ENCODE measurements around the gene ZNF563.
A peak's percentile ranks its signal among the peaks of the same experiment; 100 is the strongest.

ZNF563 gene

GRCh38 chr19:12294249-12295158 is 38.9 kb downstream of the ZNF563 start, which contains the start of gene ZNF44:
TSS of gene ZNF44 (minus strand) at chr19:12294883. CDS start at chr19:12294694, 189 bp downstream.
- DNase-seq (ENCODE audit: low spot score), result peak; percentile 96

DNA sequence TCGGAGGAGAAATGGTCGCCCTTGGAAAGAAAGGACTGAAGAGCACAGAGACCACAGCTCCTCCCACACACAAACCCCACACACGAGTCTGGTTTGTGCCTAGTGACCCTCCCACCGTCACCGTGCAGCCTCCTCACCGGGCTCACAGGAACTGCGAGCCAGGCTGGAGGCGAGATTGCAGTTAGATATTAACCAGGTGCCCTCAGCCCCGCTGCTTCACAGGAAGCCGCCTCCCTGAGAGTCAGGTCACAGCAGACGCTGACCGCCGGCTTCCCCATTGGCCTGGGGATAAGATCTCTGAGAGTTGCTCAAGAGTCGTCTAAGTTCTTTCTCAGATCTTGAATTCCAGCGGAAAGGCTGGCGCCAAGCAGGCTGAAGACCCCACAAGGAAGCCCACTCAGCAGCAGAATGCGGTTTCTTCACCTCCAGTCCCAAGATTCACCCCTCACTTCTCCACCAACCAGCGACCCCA is 39.6 kb downstream of the ZNF563 start:
- DNase-seq (ENCODE audit: low spot score), result peak; percentile 65

DNA sequence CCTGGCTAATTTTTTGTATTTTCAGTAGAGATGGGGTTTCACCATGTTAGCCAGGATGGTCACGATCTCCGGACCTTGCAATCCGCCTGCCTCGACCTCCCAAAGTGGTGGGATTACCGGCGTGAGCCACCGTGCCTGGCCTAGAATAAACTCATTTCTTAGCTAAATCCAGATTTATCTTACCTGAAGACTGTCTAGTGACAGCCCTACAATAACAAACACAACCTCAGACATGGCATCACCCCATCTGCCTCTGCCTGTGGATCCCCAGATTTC is 43.7 kb downstream of the ZNF563 start:
- DNase-seq (ENCODE audit: low spot score), result no peak

DNA sequence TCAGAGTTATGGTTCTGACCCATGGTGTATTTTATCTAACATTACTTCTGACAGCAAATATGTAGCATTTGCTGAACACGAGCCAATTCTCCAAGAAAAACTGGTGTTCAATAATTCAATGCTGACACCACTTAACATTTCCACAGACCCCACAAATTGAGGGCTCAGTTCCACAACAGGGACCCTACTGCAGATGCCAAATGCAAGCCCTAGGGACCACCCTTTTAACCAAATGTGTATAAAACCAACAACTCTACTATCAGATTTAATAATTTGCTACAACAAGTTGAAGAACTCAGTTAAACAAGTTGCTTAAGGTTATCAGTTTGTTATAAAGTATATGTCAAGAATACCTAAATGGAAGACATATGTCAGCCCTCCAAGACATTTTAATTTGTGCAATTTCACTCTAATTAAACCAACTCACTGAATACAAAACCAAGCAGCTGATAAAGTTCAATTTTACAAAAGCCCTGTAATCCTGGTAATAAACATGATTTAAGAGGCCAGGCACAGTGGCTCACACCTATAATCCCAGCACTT is 45.4 kb downstream of the ZNF563 start:
- DNase-seq (ENCODE audit: low spot score), result no peak

- no peak for DNase-seq (ENCODE audit: low spot score)
Observed at GRCh38 chr19:12284631-12285030, 48.8 kb downstream of the ZNF563 start.

- DNase-seq (ENCODE audit: low spot score), result no peak
Observed at GRCh38 chr19:12284226-12284625, 49.2 kb downstream of the ZNF563 start.

DNA sequence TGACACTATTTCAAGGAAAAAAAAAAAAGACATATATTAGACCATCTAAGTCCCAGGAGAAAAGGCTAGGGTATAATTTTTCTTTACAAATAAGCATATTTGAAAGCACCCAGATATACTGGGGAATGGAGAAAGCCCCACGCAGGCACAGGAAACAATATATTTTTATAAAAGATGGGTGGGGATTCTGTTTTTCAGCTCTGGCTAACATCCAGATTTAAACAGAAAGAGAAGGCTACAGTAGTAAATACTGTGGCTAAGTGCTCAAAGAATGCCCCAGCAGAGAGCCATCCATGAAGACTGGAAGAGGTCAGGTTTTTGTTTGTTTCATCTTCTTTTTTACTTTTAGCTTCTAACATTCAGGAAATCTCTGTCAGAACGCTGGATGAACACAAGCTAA is 54.7 kb downstream of the ZNF563 start:
- no peak for DNase-seq (ENCODE audit: low spot score)

DNA sequence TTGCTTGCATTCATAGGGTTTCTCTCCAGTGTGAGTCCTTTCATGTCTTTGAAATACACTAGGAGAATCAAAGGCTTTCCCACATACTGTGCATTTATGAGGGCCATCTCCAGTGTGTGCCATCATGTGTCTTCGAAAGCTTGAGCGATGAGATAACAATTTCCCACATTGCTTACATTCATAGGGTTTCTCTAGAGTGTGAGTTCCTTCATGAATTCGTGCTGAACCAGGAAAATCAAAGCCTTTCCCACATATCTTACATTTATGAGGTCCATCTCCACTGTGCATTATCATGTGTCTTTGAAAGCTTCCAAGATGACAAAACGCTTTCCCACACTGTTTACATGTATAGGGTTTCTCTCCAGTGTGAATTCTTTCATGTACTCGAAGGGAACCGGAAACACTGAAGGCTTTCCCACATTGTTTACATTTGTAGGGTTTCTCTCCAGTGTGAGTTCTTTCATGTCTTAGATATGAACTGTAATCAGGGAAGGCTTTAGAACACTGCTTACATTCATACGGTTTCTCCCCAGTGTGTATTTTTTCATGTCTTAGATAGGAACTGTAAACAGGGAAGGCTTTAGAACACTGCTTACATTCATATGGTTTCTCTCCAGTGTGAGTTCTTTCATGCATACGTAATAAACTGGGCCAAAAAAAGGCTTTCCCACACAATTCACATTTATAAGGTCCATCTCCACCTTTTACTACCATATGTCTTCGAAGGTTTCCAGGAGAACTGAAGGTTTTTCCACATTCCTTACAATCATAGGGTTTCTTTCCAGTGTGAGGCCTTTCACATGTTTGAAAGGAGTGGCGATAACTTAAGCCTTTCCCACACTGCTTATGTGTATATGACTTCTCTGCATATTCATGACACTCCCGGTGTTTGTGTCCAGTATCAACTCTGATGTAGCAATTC is 60.2 kb downstream of the ZNF563 start:
- no peak for DNase-seq (ENCODE audit: low spot score)

DNA sequence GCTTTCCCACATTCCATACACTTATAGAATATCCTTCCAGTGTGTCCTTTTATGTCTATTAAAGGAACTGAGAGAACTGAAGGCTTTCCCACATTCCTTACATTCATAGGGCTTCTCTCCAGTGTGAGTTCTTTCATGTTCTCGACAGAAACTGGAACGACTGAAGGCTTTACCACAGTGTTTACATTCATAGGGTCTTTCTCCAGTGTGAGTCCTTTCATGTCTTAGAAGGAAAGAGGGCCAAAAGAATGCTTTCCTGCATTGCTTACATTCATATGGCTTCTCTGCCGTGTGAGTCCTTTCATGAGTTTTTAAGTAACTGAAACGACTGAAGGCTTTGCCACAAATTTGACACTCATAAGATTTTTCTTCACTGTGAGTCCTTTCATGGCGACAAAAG is 61.0 kb downstream of the ZNF563 start:
- no peak for DNase-seq (ENCODE audit: low spot score)

GRCh38 chr19:12270854-12271253 is 62.6 kb downstream of the ZNF563 start:
- no peak for DNase-seq (ENCODE audit: low spot score)

All from AG08395 (cell line).